GM13977 (cell line): Measurements from ENCODE around the gene PCYT1B.
"Not testable (repeated sequence)": the region's sequence is repeated elsewhere in the genome, so short reads cannot be mapped to it uniquely, and the experiment has no call there.

Source experiments
- DNase-seq: peaks from one replicate; pipeline ENCODE4 v3.0.0; 2012; ENCODE audit warnings: low spot score
- CTCF ChIP-seq: IDR thresholded peaks from 2 replicates; pipeline ENCODE4 v1.5.1; 2012; ENCODE audit warnings: mild to moderate bottlenecking, control low read depth; ENCODE audit not compliant: insufficient read depth; ENCODE audit errors: extremely low read depth, missing control alignments
- in situ Hi-C: fragments of 300-500 bp; cut with MboI; formaldehyde crosslinking; loops from one replicate; pipeline ENCODE4 v1.12.0; 2022; ENCODE audit warnings: low sequenced_read_pairs, low pct_unique_long_range_greater_than_20kb, mixed read lengths, inconsistent platforms; ENCODE audit not compliant: unreplicated experiment

Gene PCYT1B

GRCh38 chrX:24607616-24608015 is 39.5 kb downstream of the PCYT1B start:
- no peak for TF ChIP-seq CTCF
- no peak for DNase-seq
- in situ Hi-C loops = no loop called here

- in situ Hi-C loops = not testable (repeated sequence)
Observed at GRCh38 chrX:24605941-24606340, 41.2 kb downstream of the PCYT1B start.

GRCh38 chrX:24603191-24603590 is 44.0 kb downstream of the PCYT1B start:
- in situ Hi-C loops = no loop called here
- TF ChIP-seq CTCF = no peak
- DNase-seq = no peak

More at GRCh38 chrX:24605941-24606340, 41.2 kb downstream of the PCYT1B start:
- not testable (repeated sequence) for DNase-seq

GRCh38 chrX:24601858-24602257 is 45.3 kb downstream of the PCYT1B start:
- in situ Hi-C loops = no loop called here
- no peak for TF ChIP-seq CTCF
- no peak for DNase-seq

- no peak for TF ChIP-seq CTCF
- in situ Hi-C loops = no loop called here
- no peak for DNase-seq
Observed at GRCh38 chrX:24594501-24594900, 52.6 kb downstream of the PCYT1B start.

- no peak for TF ChIP-seq CTCF
- in situ Hi-C loops = no loop called here
- no peak for DNase-seq
Observed at GRCh38 chrX:24590111-24590510, 57.0 kb downstream of the PCYT1B start.

- in situ Hi-C loops = no loop called here
- DNase-seq = no peak
- TF ChIP-seq CTCF = no peak
Observed at GRCh38 chrX:24577091-24577490, 70.1 kb downstream of the PCYT1B start.
